HepG2 (cell line): ENCODE data around the gene RETN. TPM values are rescaled to one million over a fixed set of nuclear protein-coding genes. Genes with fewer than 3 reads are reported as not detected.

Source experiments
- ATAC-seq: fragments of 200-7000 bp; cut with Tn5 transposase; 3 replicates; pipeline ENCODE4 v1.9.1; 2020; ENCODE audit warnings: mild to moderate bottlenecking, moderate library complexity
- BruUV-seq: library from RNA; stranded (reverse); fragments of 400-500 nt; replicated peaks from 2 replicates; lab custom pipeline; 2021; lab: Mats Ljungman, UMichigan
- CTCF ChIA-PET: fragments of 300-600 bp; formaldehyde crosslinking; extraction: SDS; loops from one replicate; lab custom pipeline; 2021; ENCODE audit warnings: low total read pairs, inconsistent platforms, low intra/inter-chr PET ratio; lab: Yijun Ruan, JAX
- POLR2A ChIA-PET: fragments of 350-600 bp; sonication (Branson Sonifier 250); formaldehyde crosslinking; loops from one replicate; lab custom pipeline; 2020; ENCODE audit warnings: antibody characterized with exemption, inconsistent platforms; lab: Yijun Ruan, JAX
- DNase-seq: peaks from one replicate; pipeline ENCODE4 v3.0.0-alpha.2; 2015; ENCODE audit warnings: low spot score
- FAIRE-seq: peaks from 3 replicates; lab custom pipeline; 2011; peaks lifted over from hg19 to GRCh38; lab: Jason Lieb, UNC
- H2AFZ ChIP-seq: one replicate; pipeline ENCODE4 v1.6.1; 2011; ENCODE audit warnings: low read length, inconsistent platforms
- H3K27ac ChIP-seq: fragments of 300-600 bp; 3 replicates; pipeline ENCODE4 v1.8.0; 2011; ENCODE audit warnings: mixed run types, mild to moderate bottlenecking, mixed read lengths, low read length, inconsistent platforms; ENCODE audit not compliant: insufficient read depth; ENCODE audit errors: extremely low read length
- H3K27me3 ChIP-seq, 2 experiments: fragments of 200-600 bp in 1 of 2; 2 replicates in 1 of 2; 3 replicates in 1 of 2; pipeline versions ENCODE4 v1.6.0 to v1.8.0; 2011; ENCODE audit warnings: low read length in 2 of 2, mild to moderate bottlenecking in 2 of 2, moderate library complexity in 2 of 2, inconsistent platforms in 1 of 2; ENCODE audit not compliant: insufficient read depth in 2 of 2, control insufficient read depth in 1 of 2
- H3K36me3 ChIP-seq, 2 experiments: fragments of 200-600 bp in 1 of 2; replicated peaks in 1 of 2; 2 replicates in 1 of 2; 3 replicates in 1 of 2; pipeline versions ENCODE4 v1.5.1 to v1.8.0; 2011; ENCODE audit warnings: low read length in 2 of 2, inconsistent platforms in 1 of 2; ENCODE audit not compliant: insufficient read depth in 2 of 2, control insufficient read depth in 1 of 2
- H3K4me1 ChIP-seq: 2 replicates; pipeline ENCODE4 v1.5.1; 2012; ENCODE audit warnings: low read length, inconsistent platforms; ENCODE audit not compliant: insufficient read depth
- H3K4me2 ChIP-seq: 2 replicates; pipeline ENCODE4 v1.6.0; 2011; ENCODE audit warnings: low read depth, low read length, inconsistent platforms
- H3K4me3 ChIP-seq, 3 experiments: fragments of 200-600 bp in 1 of 3; sonication (generic), shearing (Covaris generic) in 1 of 3; replicated peaks in 1 of 3; 2 replicates each; pipeline ENCODE4 v1.5.1; 2011 to 2016; ENCODE audit warnings: low read length in 3 of 3, inconsistent platforms in 2 of 3, low read depth in 2 of 3, mild to moderate bottlenecking in 2 of 3, control low read depth in 1 of 3, mixed read lengths in 1 of 3; ENCODE audit not compliant: insufficient read depth in 1 of 3
- H3K79me2 ChIP-seq: one replicate; pipeline ENCODE4 v1.6.1; 2011; ENCODE audit warnings: low read length, inconsistent platforms; ENCODE audit not compliant: insufficient read depth
- H3K9ac ChIP-seq: 2 replicates; pipeline ENCODE4 v1.6.0; 2011; ENCODE audit warnings: mild to moderate bottlenecking, low read depth, low read length, inconsistent platforms; ENCODE audit not compliant: insufficient read depth
- H3K9me3 ChIP-seq: 2 replicates; pipeline ENCODE4 v1.5.1; 2012; ENCODE audit warnings: mild to moderate bottlenecking, low read length
- H4K20me1 ChIP-seq: 2 replicates; pipeline ENCODE4 v1.6.0; 2011; ENCODE audit warnings: inconsistent platforms, mild to moderate bottlenecking, low read length, moderate library complexity; ENCODE audit not compliant: insufficient read depth
- LCORL ChIP-seq, 2 experiments: fragments of 450-650 bp in 1 of 2; sonication (generic) in 1 of 2; formaldehyde crosslinking in 1 of 2; IDR thresholded peaks; 2 replicates each; pipeline versions ENCODE4 v1.5.0 to v1.6.1; 2017 to 2020; ENCODE audit warnings: antibody characterized with exemption in 1 of 2, missing genetic modification reagents in 1 of 2
- RFX5 ChIP-seq: IDR thresholded peaks from 2 replicates; pipeline ENCODE4 v1.6.1; 2011; ENCODE audit warnings: low read depth, low read length, improper control_type of control experiment
- RNF2 ChIP-seq: fragments of 450-650 bp; conservative IDR thresholded peaks from 2 replicates; pipeline ENCODE4 v1.6.1; 2016; ENCODE audit warnings: low read depth
- SP1 ChIP-seq, 2 experiments: fragments of 450-650 bp in 1 of 2; sonication (generic) in 1 of 2; formaldehyde crosslinking in 1 of 2; IDR thresholded peaks; 2 replicates each; pipeline versions ENCODE4 v1.4.0 to v1.6.1; 2016 to 2020; ENCODE audit warnings: missing genetic modification reagents in 1 of 2
- SPEN ChIP-seq: sonication (generic); formaldehyde crosslinking; IDR thresholded peaks from 2 replicates; pipeline ENCODE4 v1.5.1; 2020; ENCODE audit warnings: low read depth, mild to moderate bottlenecking, missing genetic modification reagents
- ZFAT ChIP-seq: sonication (generic); formaldehyde crosslinking; conservative IDR thresholded peaks from 2 replicates; pipeline ENCODE4 v1.8.1; 2023; ENCODE audit warnings: missing genetic modification reagents, inconsistent platforms
- ZNF160 ChIP-seq: sonication (generic); formaldehyde crosslinking; IDR thresholded peaks from 2 replicates; pipeline ENCODE4 v1.8.0; 2022; ENCODE audit warnings: mild to moderate bottlenecking, inconsistent platforms, missing genetic modification reagents
- ZNF552 ChIP-seq: sonication (generic); formaldehyde crosslinking; IDR thresholded peaks from 2 replicates; pipeline ENCODE4 v1.9.0; 2022; ENCODE audit warnings: missing genetic modification reagents, mild to moderate bottlenecking, borderline replicate concordance
- WGBS: methylation state at CpG from one replicate; pipeline ENCODE4 v1.1.6; 2017; ENCODE audit warnings: low lambda C conversion rate; 5-methylcytosine and 5-hydroxymethylcytosine counted together
- in situ Hi-C: cut with HindIII; loops from 2 replicates; pipeline ENCODE4 v1.10.0; 2017; ENCODE audit warnings: low pct_unique_long_range_greater_than_20kb; ENCODE audit not compliant: extremely low pct_ligation_motif_present
- intact Hi-C: fragments of 100-400 bp; cut with micrococcal nuclease; formaldehyde crosslinking; loops from one replicate; pipeline ENCODE4 v1.10.0; 2022; ENCODE audit not compliant: unreplicated experiment
- polyA plus RNA-seq, 8 experiments: library from polyadenylated mRNA; depleted of rRNA in 3 of 8; stranded (reverse) in 7 of 8; unstranded in 1 of 8; fragments of >200 nt; fragmentation: Illumina TruSeq in 4 of 8; extraction: Trizol in 4 of 8; gene quantifications; 2 replicates each; pipeline versions ENCODE4 v1.2.1 to v1.2.3, GENCODE V29; 2011 to 2016; ENCODE audit warnings: low read depth in 4 of 8, missing spikeins in 1 of 8, mixed read lengths in 1 of 8; ENCODE audit not compliant: insufficient read depth in 1 of 8
- total RNA-seq, 5 experiments: library from RNA; depleted of rRNA; stranded (reverse); fragments of >200 nt; fragmentation: Illumina TruSeq; extraction: Trizol; gene quantifications; 2 replicates each; pipeline ENCODE4 v1.2.3, GENCODE V29; 2016; ENCODE audit warnings: low read depth in 1 of 5
- TF ChIP-seq, protein P1 (sequence below), 2 experiments: sonication (generic) in 1 of 2; formaldehyde crosslinking in 1 of 2; IDR thresholded peaks; 2 replicates each; pipeline versions ENCODE4 v1.6.1 to v1.9.0; 2014 to 2022; ENCODE audit warnings: antibody characterized with exemption in 1 of 2, borderline replicate concordance in 1 of 2, inconsistent platforms in 1 of 2, low read depth in 1 of 2, missing genetic modification reagents in 1 of 2
- TF ChIP-seq, protein P2 (sequence below): sonication (generic); formaldehyde crosslinking; IDR thresholded peaks from 2 replicates; pipeline ENCODE4 v1.8.1; 2023; ENCODE audit warnings: mild to moderate bottlenecking, missing genetic modification reagents
- TF ChIP-seq, protein P3 (sequence below): sonication (generic); formaldehyde crosslinking; IDR thresholded peaks from 2 replicates; pipeline ENCODE4 v1.8.0; 2022; ENCODE audit warnings: mild to moderate bottlenecking, missing genetic modification reagents

Gene RETN
- total and polyA plus RNA-seq, 2 of the 13 experiments (the other 11 are each of a cell fraction or from before 2014, with no cell fraction given), result not detected

DNA sequence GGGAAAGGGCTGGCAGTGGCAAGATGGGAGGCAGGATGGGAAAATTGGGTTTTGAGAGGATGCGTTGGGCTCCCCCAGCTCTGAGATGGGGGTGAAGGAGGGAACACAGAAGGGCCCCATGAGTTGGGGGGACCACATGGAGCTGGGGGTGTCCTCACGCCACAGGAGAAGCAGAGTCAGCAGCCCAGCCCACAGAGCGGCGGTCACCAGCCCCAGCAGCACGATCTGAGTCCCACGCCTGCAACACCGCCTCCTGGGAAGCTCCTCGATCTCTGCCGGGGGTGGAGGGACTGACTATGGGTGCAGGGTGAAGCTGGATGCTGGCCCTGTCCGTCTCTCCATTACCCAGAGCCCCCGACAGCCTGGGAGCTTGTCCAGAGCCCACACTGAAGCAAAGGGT, 29.7 kb downstream of the RETN start:
- no TSS peak for BruUV-seq
- no peak overlapping the region for H3K4me3 ChIP-seq
- no peak for FAIRE-seq
- H3K9me3 ChIP-seq, result no peaks in the 10 kb centered on the region
- H3K4me2 ChIP-seq, result no peak overlapping the region
- intact Hi-C loops (no loop called here), in situ Hi-C loops (no loop called here)
- no peak overlapping the region for H3K27ac ChIP-seq
- no peaks in the 10 kb centered on the region for H3K79me2 ChIP-seq
- no peaks in the 10 kb centered on the region for H4K20me1 ChIP-seq
- TF ChIP-seq, protein P1, sequence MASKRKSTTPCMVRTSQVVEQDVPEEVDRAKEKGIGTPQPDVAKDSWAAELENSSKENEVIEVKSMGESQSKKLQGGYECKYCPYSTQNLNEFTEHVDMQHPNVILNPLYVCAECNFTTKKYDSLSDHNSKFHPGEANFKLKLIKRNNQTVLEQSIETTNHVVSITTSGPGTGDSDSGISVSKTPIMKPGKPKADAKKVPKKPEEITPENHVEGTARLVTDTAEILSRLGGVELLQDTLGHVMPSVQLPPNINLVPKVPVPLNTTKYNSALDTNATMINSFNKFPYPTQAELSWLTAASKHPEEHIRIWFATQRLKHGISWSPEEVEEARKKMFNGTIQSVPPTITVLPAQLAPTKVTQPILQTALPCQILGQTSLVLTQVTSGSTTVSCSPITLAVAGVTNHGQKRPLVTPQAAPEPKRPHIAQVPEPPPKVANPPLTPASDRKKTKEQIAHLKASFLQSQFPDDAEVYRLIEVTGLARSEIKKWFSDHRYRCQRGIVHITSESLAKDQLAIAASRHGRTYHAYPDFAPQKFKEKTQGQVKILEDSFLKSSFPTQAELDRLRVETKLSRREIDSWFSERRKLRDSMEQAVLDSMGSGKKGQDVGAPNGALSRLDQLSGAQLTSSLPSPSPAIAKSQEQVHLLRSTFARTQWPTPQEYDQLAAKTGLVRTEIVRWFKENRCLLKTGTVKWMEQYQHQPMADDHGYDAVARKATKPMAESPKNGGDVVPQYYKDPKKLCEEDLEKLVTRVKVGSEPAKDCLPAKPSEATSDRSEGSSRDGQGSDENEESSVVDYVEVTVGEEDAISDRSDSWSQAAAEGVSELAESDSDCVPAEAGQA (IDR thresholded peaks at IDR 0.05; ENCODE audit: low read depth), result no peak
- TF ChIP-seq, protein P1 (CRISPR knock-in tag; IDR thresholded peaks at IDR 0.05; ENCODE audit: borderline replicate concordance), result no peak
- no peak for TF ChIP-seq RFX5
- no peak for TF ChIP-seq ZNF160 (CRISPR knock-in tag)
- TF ChIP-seq, protein P2, sequence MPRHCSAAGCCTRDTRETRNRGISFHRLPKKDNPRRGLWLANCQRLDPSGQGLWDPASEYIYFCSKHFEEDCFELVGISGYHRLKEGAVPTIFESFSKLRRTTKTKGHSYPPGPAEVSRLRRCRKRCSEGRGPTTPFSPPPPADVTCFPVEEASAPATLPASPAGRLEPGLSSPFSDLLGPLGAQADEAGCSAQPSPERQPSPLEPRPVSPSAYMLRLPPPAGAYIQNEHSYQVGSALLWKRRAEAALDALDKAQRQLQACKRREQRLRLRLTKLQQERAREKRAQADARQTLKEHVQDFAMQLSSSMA (CRISPR knock-in tag), result no peak
- TF ChIP-seq RNF2, result no peak
- no peak for TF ChIP-seq LCORL (IDR thresholded peaks at IDR 0.05)
- TF ChIP-seq LCORL (CRISPR knock-in tag; IDR thresholded peaks at IDR 0.05), result no peak
- no peak for TF ChIP-seq ZFAT
- TF ChIP-seq, protein P3, sequence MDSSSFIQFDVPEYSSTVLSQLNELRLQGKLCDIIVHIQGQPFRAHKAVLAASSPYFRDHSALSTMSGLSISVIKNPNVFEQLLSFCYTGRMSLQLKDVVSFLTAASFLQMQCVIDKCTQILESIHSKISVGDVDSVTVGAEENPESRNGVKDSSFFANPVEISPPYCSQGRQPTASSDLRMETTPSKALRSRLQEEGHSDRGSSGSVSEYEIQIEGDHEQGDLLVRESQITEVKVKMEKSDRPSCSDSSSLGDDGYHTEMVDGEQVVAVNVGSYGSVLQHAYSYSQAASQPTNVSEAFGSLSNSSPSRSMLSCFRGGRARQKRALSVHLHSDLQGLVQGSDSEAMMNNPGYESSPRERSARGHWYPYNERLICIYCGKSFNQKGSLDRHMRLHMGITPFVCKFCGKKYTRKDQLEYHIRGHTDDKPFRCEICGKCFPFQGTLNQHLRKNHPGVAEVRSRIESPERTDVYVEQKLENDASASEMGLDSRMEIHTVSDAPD (CRISPR knock-in tag), result no peak
- TF ChIP-seq SPEN (CRISPR knock-in tag), result no peak
- TF ChIP-seq ZNF552, result no peak
- TF ChIP-seq SP1 (IDR thresholded peaks at IDR 0.05), result no peak
- no peak for TF ChIP-seq SP1 (CRISPR knock-in tag; IDR thresholded peaks at IDR 0.05)
- CTCF ChIA-PET, result no interaction called here
- ATAC-seq, result no peak; the same call in 2 of the 3 replicates
- H3K27me3 ChIP-seq, result peaks cover 0 to 24% of the 10 kb centered on the region in 2 experiments; a peak in 2 of 5 replicates
- DNase-seq, result no peak
- H3K4me1 ChIP-seq, result peaks cover 11% of the 10 kb centered on the region
- WGBS, result 54% methylated on average over 1 of the region's 11 CpGs
- H3K9ac ChIP-seq, result no peak overlapping the region
- no peak overlapping the region for H2AFZ ChIP-seq
- H3K36me3 ChIP-seq, result no peaks in the 10 kb centered on the region
- POLR2A ChIA-PET, result no interaction called here
